ENCODE measurements around the gene MPG. TPM values are rescaled to one million over a fixed set of nuclear protein-coding genes. Genes with fewer than 3 reads are reported as not detected.

Gene MPG
- total RNA-seq, 1 experiment from 2014 or later = 30.6 TPM

DNA sequence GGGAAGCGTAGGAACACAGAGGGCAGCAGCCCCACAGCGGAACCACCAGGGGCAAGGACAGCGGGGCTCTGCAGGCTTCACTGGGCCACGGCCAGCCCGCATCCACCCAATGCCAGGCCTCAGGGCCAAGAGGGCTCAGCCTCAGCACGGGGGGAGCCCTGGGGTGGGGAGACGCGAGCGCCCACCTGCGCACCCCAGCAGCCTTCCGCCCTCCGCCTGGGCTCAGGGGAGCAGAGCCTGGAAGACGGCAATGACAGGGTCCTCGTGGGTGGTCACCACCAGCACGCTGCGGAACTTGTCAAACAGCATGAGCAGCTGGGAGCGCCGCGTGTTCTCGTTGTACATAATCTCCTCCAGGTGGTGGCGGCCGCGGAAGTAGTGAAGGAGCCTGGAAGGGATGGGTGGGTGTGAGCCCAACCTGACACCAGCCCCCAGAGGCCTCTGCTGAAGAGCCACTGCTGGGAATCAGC lies 8.5 kb downstream of the MPG start:
- H3K27me3 ChIP-seq (replicated peaks; ENCODE audit: insufficient read depth, low read depth, low read length, poor library complexity) = no peaks in the 10 kb centered on the region
- BruUV-seq (replicated peaks) = no TSS peak
- H3K4me1 ChIP-seq (ENCODE audit: insufficient read depth, low read length, poor library complexity, severe bottlenecking) = peaks cover 8% of the 10 kb centered on the region
- ChIA-PET CTCF (no interaction called here), POLR2A (ENCODE audit: low non-redundant PET) (interaction anchor here (0.6 kb wide), 1 partner anchor 1505 kb away, joined by 3 read pairs; no protein-coding TSS in a partner anchor)
- no peak overlapping the region for H3K4me3 ChIP-seq (ENCODE audit: low read depth, low read length, poor library complexity, severe bottlenecking)
- intact Hi-C loops (cut with micrococcal nuclease; ENCODE audit: unreplicated experiment) = no loop called here
- H3K27ac ChIP-seq (ENCODE audit: low read depth, low read length, poor library complexity, severe bottlenecking) = no peak overlapping the region
- H3K36me3 ChIP-seq (ENCODE audit: insufficient read depth, low read length, poor library complexity, severe bottlenecking) = peaks cover 40% of the 10 kb centered on the region
- TF ChIP-seq, protein P1, sequence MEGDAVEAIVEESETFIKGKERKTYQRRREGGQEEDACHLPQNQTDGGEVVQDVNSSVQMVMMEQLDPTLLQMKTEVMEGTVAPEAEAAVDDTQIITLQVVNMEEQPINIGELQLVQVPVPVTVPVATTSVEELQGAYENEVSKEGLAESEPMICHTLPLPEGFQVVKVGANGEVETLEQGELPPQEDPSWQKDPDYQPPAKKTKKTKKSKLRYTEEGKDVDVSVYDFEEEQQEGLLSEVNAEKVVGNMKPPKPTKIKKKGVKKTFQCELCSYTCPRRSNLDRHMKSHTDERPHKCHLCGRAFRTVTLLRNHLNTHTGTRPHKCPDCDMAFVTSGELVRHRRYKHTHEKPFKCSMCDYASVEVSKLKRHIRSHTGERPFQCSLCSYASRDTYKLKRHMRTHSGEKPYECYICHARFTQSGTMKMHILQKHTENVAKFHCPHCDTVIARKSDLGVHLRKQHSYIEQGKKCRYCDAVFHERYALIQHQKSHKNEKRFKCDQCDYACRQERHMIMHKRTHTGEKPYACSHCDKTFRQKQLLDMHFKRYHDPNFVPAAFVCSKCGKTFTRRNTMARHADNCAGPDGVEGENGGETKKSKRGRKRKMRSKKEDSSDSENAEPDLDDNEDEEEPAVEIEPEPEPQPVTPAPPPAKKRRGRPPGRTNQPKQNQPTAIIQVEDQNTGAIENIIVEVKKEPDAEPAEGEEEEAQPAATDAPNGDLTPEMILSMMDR (conservative IDR thresholded peaks at IDR 0.05; ENCODE audit: low read depth, low read length) = no peak
- TF ChIP-seq EZH2 (IDR thresholded peaks at IDR 0.05; ENCODE audit: borderline replicate concordance, low read depth, low read length, poor library complexity, severe bottlenecking) = no peak
- DNase-seq (ENCODE audit: low spot score) = no peak
- H3K9me3 ChIP-seq (ENCODE audit: low read depth, low read length, poor library complexity, severe bottlenecking) = no peaks in the 10 kb centered on the region

DNA sequence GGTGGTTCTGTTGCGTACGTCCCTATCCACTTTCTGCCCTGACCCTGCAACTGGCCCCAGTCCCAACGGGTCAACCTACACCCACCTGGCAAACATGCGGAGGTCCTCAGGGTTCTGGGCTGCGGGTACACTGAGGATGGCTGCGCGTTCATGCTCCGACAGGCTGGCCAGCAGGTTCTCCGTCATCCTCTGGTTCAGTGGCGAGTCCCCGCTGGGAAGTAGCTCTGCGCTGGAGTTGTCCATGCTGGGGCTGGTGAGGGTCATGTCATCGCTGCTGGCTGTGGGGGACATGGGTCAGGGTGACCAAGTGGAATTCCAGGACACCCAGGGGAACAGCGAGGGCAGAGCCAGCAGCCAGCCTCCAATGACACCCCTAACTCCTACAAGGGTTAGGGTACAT lies 10.6 kb downstream of the MPG start:
- intact Hi-C loops (cut with micrococcal nuclease; ENCODE audit: unreplicated experiment) = no loop called here
- no peak for TF ChIP-seq EZH2 (IDR thresholded peaks at IDR 0.05; ENCODE audit: borderline replicate concordance, low read depth, low read length, poor library complexity, severe bottlenecking)
- no peak overlapping the region for H3K27ac ChIP-seq (ENCODE audit: low read depth, low read length, poor library complexity, severe bottlenecking)
- no TSS peak for BruUV-seq (replicated peaks)
- peaks cover 18% of the 10 kb centered on the region for H3K4me1 ChIP-seq (ENCODE audit: insufficient read depth, low read length, poor library complexity, severe bottlenecking)
- peaks cover 38% of the 10 kb centered on the region for H3K36me3 ChIP-seq (ENCODE audit: insufficient read depth, low read length, poor library complexity, severe bottlenecking)
- no peaks in the 10 kb centered on the region for H3K27me3 ChIP-seq (replicated peaks; ENCODE audit: insufficient read depth, low read depth, low read length, poor library complexity)
- H3K4me3 ChIP-seq (ENCODE audit: low read depth, low read length, poor library complexity, severe bottlenecking) = no peak overlapping the region
- no peak for DNase-seq (ENCODE audit: low spot score)
- ChIA-PET CTCF (interaction anchor here (0.6 kb wide), 1 partner anchor 566 kb away, joined by 7 read pairs; no protein-coding TSS in a partner anchor), POLR2A (ENCODE audit: low non-redundant PET) (no interaction called here)
- no peaks in the 10 kb centered on the region for H3K9me3 ChIP-seq (ENCODE audit: low read depth, low read length, poor library complexity, severe bottlenecking)

GRCh38 chr16:89391-90302 lies 11.6 kb downstream of the MPG start:
- CTCF ChIA-PET = no interaction called here
- Histone ChIP-seq H3K27ac (ENCODE audit: low read depth, low read length, poor library complexity, severe bottlenecking) (no peak overlapping the region), H3K36me3 (ENCODE audit: insufficient read depth, low read length, poor library complexity, severe bottlenecking) (peaks cover 38% of the 10 kb centered on the region), H3K4me3 (ENCODE audit: low read depth, low read length, poor library complexity, severe bottlenecking) (no peak overlapping the region), H3K27me3 (replicated peaks; ENCODE audit: insufficient read depth, low read depth, low read length, poor library complexity) (no peaks in the 10 kb centered on the region), H3K4me1 (ENCODE audit: insufficient read depth, low read length, poor library complexity, severe bottlenecking) (peaks cover 18% of the 10 kb centered on the region), H3K9me3 (ENCODE audit: low read depth, low read length, poor library complexity, severe bottlenecking) (no peaks in the 10 kb centered on the region)
- BruUV-seq (replicated peaks) = no TSS peak
- POLR2A ChIA-PET (ENCODE audit: low non-redundant PET) = no interaction called here
- no peak for DNase-seq (ENCODE audit: low spot score)
- intact Hi-C loops (cut with micrococcal nuclease; ENCODE audit: unreplicated experiment) = no loop called here
- TF ChIP-seq, protein P1 (conservative IDR thresholded peaks at IDR 0.05; ENCODE audit: low read depth, low read length) = no peak
- no peak for TF ChIP-seq EZH2 (IDR thresholded peaks at IDR 0.05; ENCODE audit: borderline replicate concordance, low read depth, low read length, poor library complexity, severe bottlenecking)
